Caco-2 (cell line): Measurements from ENCODE around the gene STX1A. TPM values are rescaled to one million over a fixed set of nuclear protein-coding genes. Genes with fewer than 3 reads are reported as not detected.
A peak's percentile ranks its signal among the peaks of the same experiment; 100 is the strongest.

ENCODE experiments used
- BruUV-seq: library from RNA; stranded (reverse); fragments of 400-500 nt; replicated peaks from 2 replicates; lab custom pipeline; 2021; lab: Mats Ljungman, UMichigan
- CTCF ChIA-PET: fragments of 300-600 bp; sonication (Branson Sonifier 250); formaldehyde crosslinking; loops from one replicate; lab custom pipeline; 2022; ENCODE audit warnings: antibody characterized with exemption; lab: Charles Lee
- POLR2A ChIA-PET: fragments of 300-600 bp; sonication (Branson Sonifier 250); formaldehyde crosslinking; loops from one replicate; lab custom pipeline; 2022; ENCODE audit warnings: antibody characterized with exemption; lab: Charles Lee
- DNase-seq, 2 experiments: peaks; one replicate each; pipeline versions ENCODE4 v3.0.0 to v3.0.0-alpha.2; 2020 to 2022
- H3K27me3 ChIP-seq: replicated peaks from 2 replicates; pipeline ENCODE4 v1.6.0; 2011; ENCODE audit warnings: low read length; ENCODE audit not compliant: control insufficient read depth, insufficient read depth
- H3K36me3 ChIP-seq: 2 replicates; pipeline ENCODE4 v1.5.1; 2011; ENCODE audit warnings: low read length; ENCODE audit not compliant: control insufficient read depth, insufficient read depth
- H3K4me1 ChIP-seq: fragments of 250-450 bp; sonication (Bioruptor Pico); 2 replicates; pipeline ENCODE4 v1.5.1; 2020; ENCODE audit warnings: mild to moderate bottlenecking
- H3K4me3 ChIP-seq: 2 replicates; pipeline ENCODE4 v1.5.1; 2011; ENCODE audit warnings: low read depth, mild to moderate bottlenecking, control low read depth, low read length
- H3K9me3 ChIP-seq: fragments of 250-450 bp; sonication (Bioruptor Pico); 2 replicates; pipeline ENCODE4 v1.5.1; 2020; ENCODE audit warnings: mild to moderate bottlenecking, moderate library complexity
- H3K27ac Mint-ChIP-seq: one replicate; pipeline ENCODE4 v1.8.0; 2022; ENCODE audit warnings: mixed read lengths; ENCODE audit not compliant: unreplicated experiment
- H3K27me3 Mint-ChIP-seq: one replicate; pipeline ENCODE4 v1.8.0; 2022; ENCODE audit warnings: mixed read lengths; ENCODE audit not compliant: insufficient read depth, unreplicated experiment
- H3K36me3 Mint-ChIP-seq: one replicate; pipeline ENCODE4 v1.8.0; 2022; ENCODE audit warnings: mild to moderate bottlenecking, mixed read lengths; ENCODE audit not compliant: insufficient read depth, unreplicated experiment
- H3K4me1 Mint-ChIP-seq: one replicate; pipeline ENCODE4 v1.8.0; 2022; ENCODE audit warnings: low read depth, mixed read lengths; ENCODE audit not compliant: unreplicated experiment
- H3K4me3 Mint-ChIP-seq: one replicate; pipeline ENCODE4 v1.8.0; 2022; ENCODE audit warnings: mild to moderate bottlenecking, moderate library complexity, mixed read lengths; ENCODE audit not compliant: unreplicated experiment
- H3K9me3 Mint-ChIP-seq: one replicate; pipeline ENCODE4 v1.8.0; 2022; ENCODE audit warnings: mixed read lengths; ENCODE audit not compliant: unreplicated experiment
- intact Hi-C: fragments of 100-400 bp; cut with micrococcal nuclease; formaldehyde crosslinking; loops from one replicate; pipeline ENCODE4 v1.10.0; 2022; ENCODE audit not compliant: unreplicated experiment
- microRNA-seq: library from miRNA; unstranded; fragments of <30 nt; microRNA quantifications from one replicate; pipeline ENCODE4 v1.2.0, GENCODE V29; 2022
- total RNA-seq: library from RNA; stranded (reverse); gene quantifications from 2 replicates; pipeline ENCODE4 v1.2.3, GENCODE V29; 2022
- TF ChIP-seq, protein P1 (sequence below), 2 experiments: fragments of 200-600 bp in 1 of 2; IDR thresholded peaks; 1 replicate in 1 of 2; 2 replicates in 1 of 2; pipeline versions ENCODE4 v1.5.1 to v1.8.0; 2011 to 2022; ENCODE audit warnings: antibody characterized with exemption in 1 of 2, control low read depth in 1 of 2, inconsistent platforms in 1 of 2, low read depth in 1 of 2, low read length in 1 of 2, mild to moderate bottlenecking in 1 of 2, moderate library complexity in 1 of 2; ENCODE audit not compliant: insufficient read depth in 1 of 2, severe bottlenecking in 1 of 2, unreplicated experiment in 1 of 2

STX1A gene
- total RNA-seq, 1 experiment from 2014 or later = 28.6 TPM

- BruUV-seq = no TSS peak
- Histone ChIP-seq H3K9me3 (no peaks in the 10 kb centered on the region), H3K36me3 (no peaks in the 10 kb centered on the region), H3K4me1 (no peaks in the 10 kb centered on the region; the same call in 1 of the 2 replicates), H3K4me3 (no peak overlapping the region), H3K27me3 (no peaks in the 10 kb centered on the region)
- intact Hi-C loops = no loop called here
- TF ChIP-seq, protein P1, sequence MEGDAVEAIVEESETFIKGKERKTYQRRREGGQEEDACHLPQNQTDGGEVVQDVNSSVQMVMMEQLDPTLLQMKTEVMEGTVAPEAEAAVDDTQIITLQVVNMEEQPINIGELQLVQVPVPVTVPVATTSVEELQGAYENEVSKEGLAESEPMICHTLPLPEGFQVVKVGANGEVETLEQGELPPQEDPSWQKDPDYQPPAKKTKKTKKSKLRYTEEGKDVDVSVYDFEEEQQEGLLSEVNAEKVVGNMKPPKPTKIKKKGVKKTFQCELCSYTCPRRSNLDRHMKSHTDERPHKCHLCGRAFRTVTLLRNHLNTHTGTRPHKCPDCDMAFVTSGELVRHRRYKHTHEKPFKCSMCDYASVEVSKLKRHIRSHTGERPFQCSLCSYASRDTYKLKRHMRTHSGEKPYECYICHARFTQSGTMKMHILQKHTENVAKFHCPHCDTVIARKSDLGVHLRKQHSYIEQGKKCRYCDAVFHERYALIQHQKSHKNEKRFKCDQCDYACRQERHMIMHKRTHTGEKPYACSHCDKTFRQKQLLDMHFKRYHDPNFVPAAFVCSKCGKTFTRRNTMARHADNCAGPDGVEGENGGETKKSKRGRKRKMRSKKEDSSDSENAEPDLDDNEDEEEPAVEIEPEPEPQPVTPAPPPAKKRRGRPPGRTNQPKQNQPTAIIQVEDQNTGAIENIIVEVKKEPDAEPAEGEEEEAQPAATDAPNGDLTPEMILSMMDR (IDR thresholded peaks at IDR 0.05; ENCODE audit: insufficient read depth in 1 of 2, low read depth in 1 of 2, low read length in 1 of 2, severe bottlenecking in 1 of 2, unreplicated experiment in 1 of 2) = no peak
- Mint-ChIP-seq H3K4me1 (peaks cover 17% of the 10 kb centered on the region), H3K27me3 (peaks cover 6% of the 10 kb centered on the region), H3K36me3 (no peaks in the 10 kb centered on the region), H3K4me3 (no peak overlapping the region), H3K27ac (no peak overlapping the region), H3K9me3 (peaks cover 7% of the 10 kb centered on the region)
- POLR2A ChIA-PET = no interaction called here
- CTCF ChIA-PET = interaction anchor here (1.4 kb wide), 1 partner anchor 44 kb away, joined by 3 read pairs; no protein-coding TSS in a partner anchor
- DNase-seq = no peak
Measured at GRCh38 chr7:73650524-73650923, 68.9 kb downstream of the STX1A start.

GRCh38 chr7:73649576-73649975 is 69.9 kb downstream of the STX1A start:
- TSS peak; percentile 44 for BruUV-seq
- CTCF ChIA-PET = no interaction called here
- Mint-ChIP-seq H3K27ac (peak overlapping the region; percentile 56), H3K36me3 (no peaks in the 10 kb centered on the region), H3K9me3 (no peaks in the 10 kb centered on the region), H3K27me3 (peaks cover 6% of the 10 kb centered on the region), H3K4me1 (peaks cover 17% of the 10 kb centered on the region), H3K4me3 (peak overlapping the region; percentile 79)
- no peaks in the 10 kb centered on the region; the same call in 1 of the 2 replicates for H3K4me1 ChIP-seq
- intact Hi-C loops = no loop called here
- DNase-seq = no peak
- POLR2A ChIA-PET = no interaction called here
- H3K4me3 ChIP-seq = no peak overlapping the region
- H3K9me3 ChIP-seq = no peaks in the 10 kb centered on the region
- TF ChIP-seq, protein P1 (IDR thresholded peaks at IDR 0.05; ENCODE audit: insufficient read depth in 1 of 2, low read depth in 1 of 2, low read length in 1 of 2, severe bottlenecking in 1 of 2, unreplicated experiment in 1 of 2) = no peak
- no peaks in the 10 kb centered on the region for H3K27me3 ChIP-seq
- H3K36me3 ChIP-seq = no peaks in the 10 kb centered on the region

Small RNAs within 50 kb of the gene (microRNA-seq; reads per million reads assigned to microRNA genes)
- gene MIR4284 = not detected

Other genes starting within 250 kb of the STX1A start
- 85.2 and 85.7 TPM in 2 replicates for gene BAZ1B, start 197.4 kb downstream of the STX1A start, total RNA-seq
- gene BCL7B, start 162.0 kb downstream of the STX1A start, total RNA-seq = 74.5 and 74.6 TPM in 2 replicates
- gene TBL2, start 141.1 kb downstream of the STX1A start, total RNA-seq = 74.8 and 76.8 TPM in 2 replicates
- gene MLXIPL, start 95.1 kb downstream of the STX1A start, total RNA-seq = 15.6 and 19.8 TPM in 2 replicates
- 1.9 and 2.7 TPM in 2 replicates for gene VPS37D, start 51.8 kb downstream of the STX1A start, total RNA-seq
- 15.5 and 15.9 TPM in 2 replicates for gene DNAJC30, start 36.2 kb downstream of the STX1A start, total RNA-seq
- gene BUD23, start 36.1 kb downstream of the STX1A start, total RNA-seq = 138 and 144 TPM in 2 replicates
- 38.9 and 47.2 TPM in 2 replicates for gene ABHD11, start 19.1 kb upstream of the STX1A start, total RNA-seq
- 19.6 and 21.0 TPM in 2 replicates for gene CLDN3, start 50.6 kb upstream of the STX1A start, total RNA-seq
- gene CLDN4, start 111.3 kb upstream of the STX1A start, total RNA-seq = 249 TPM in 2 replicates
- 1.5 and 1.7 TPM in 2 replicates for gene METTL27, start 122.8 kb upstream of the STX1A start, total RNA-seq
- gene TMEM270, start 141.5 kb upstream of the STX1A start, total RNA-seq = not detected in 2 replicates